NK-92 (cell line): ENCODE measurements around the gene DKK3.

ENCODE experiments used
- DNase-seq: peaks from one replicate; lab custom pipeline; 2025; ENCODE audit not compliant: unreplicated experiment; lab: John Stamatoyannopoulos, UW

Gene DKK3

DNA sequence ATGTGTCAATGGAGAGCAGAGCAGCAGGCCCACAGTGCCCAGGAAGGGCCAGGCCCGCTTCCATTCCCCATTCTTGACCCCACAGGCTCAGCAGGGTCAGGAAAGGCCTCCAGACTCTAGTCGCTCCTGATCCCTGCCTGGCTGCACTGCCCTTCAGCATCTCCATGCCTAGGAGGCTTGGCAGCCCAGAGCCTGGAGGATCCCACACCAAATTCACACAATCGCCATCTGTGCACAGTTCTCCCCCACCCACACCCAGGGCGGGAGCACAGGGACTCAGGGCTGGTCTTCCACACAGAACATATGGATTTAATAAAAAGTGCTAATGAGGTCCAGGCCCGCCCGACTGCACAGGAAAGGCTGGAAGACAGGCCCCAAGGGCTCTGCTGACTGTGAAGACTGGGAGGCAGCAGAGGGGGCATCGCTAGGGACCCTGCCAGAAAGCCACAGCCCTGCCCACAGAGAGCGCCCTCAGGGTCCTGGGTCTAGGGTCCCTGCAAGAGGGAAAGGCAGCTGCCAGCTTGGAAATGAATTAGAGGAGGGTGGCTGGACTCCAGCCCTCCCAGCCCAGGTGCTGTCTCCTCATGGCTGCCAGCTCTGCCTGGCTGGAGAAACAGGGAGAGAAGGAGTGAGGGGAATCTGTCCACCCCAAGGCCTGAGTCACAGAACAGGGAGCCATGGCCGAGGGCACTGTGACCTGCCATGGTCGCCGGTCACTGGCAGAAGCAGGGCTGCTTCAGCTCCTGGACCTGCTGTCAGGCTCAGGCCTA lies 39.7 kb downstream of the DKK3 start:
- DNase-seq = no peak

DNA sequence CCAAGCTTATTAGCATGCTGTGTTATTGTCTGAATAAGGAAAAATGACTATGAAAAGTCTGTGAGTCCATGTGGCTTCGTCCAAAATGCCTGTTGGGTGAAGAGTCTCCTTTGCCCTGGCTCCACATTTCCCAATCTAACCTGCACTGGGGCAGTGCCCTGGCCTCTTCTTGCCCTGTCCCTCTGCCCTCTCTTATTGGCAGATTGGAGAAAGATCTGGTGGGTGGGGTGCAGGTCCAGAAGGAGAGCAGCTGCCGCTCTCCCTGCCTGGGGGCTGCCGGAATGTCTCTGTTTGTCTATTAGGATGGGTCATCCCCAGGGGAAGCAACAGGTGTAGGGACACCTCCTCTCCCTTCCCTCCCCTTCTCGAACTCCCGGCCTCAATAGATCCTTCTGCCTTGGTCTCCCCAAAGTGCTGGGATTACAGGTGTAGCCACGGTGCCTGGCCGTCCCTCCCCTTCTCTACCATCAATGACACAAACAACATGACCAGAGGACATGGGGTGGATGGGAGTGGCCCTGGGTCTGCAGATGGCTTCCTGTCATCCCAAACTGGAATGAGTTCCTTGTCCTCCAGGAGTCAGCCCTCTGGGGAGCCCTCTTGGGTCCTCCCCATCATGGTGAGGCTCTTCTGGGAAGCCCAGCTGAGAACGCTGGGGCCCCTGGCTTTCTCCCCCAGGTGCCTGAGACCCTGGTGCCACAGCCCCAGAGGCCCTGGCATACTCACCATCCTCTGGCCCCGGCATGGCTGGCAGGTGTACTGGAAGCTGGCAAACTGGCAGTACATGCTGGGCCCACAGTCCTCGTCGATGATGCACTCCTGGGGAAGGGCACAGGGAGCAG lies 40.5 kb downstream of the DKK3 start:
- no peak for DNase-seq

DNA sequence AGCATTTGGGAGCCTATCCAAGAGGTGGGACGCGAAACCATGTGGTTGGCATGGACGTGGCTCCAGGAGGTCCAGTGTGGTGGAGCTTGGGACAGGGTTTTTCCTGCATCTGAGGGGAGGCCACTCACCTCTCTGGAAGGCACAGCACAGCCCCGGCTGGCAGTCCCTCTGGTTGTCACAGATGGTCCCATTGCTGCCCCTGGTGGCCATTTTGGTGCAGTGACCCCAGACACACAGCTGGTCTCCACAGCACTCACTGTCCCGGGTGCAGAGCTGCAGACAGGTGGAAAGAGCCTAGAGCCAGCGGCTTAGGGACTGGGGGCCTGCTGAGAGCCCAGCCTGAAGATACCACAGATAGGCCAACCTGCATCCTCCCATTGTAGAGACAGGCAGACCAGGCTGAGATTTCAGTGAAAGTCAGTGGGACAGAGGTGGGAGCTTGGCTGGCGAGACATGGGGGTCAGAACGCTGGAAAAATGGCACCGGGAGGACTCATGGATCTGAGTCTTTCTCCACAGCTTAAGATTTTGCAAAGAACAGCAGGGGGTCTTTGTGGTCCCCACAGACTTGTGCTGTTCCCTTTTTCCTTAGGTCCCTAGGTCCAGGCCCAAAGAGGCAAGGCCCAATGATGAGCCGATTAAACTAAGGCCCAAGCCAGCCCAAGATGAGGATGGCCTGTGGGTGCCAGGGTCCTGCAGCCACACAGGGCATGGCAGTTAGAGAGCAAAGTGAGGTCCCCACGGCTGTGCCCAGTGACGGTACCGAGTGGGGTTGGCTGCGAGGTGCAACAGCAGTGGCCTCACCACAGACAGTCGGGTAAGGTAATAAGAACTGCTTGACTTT lies 41.4 kb downstream of the DKK3 start:
- DNase-seq = no peak

DNA sequence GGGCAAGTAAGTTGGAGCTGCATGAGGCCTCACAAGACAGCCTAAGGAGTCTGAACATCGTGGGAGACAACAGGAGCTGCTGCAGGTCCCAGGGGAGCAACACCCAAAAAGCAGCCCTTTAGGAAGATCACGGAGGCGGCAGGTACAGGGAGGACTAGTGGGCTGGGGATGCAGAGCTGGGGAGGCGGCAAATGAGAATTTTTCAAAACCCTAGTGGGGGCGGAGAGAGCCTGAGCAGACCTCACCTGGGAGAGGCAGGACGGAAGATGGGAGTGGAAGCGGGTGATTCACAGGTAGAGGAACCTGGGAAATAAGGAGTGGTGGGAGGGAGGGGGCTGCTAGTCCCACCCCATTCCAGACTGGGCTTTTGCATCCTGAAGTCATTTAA lies 42.1 kb downstream of the DKK3 start:
- DNase-seq = no peak

DNA sequence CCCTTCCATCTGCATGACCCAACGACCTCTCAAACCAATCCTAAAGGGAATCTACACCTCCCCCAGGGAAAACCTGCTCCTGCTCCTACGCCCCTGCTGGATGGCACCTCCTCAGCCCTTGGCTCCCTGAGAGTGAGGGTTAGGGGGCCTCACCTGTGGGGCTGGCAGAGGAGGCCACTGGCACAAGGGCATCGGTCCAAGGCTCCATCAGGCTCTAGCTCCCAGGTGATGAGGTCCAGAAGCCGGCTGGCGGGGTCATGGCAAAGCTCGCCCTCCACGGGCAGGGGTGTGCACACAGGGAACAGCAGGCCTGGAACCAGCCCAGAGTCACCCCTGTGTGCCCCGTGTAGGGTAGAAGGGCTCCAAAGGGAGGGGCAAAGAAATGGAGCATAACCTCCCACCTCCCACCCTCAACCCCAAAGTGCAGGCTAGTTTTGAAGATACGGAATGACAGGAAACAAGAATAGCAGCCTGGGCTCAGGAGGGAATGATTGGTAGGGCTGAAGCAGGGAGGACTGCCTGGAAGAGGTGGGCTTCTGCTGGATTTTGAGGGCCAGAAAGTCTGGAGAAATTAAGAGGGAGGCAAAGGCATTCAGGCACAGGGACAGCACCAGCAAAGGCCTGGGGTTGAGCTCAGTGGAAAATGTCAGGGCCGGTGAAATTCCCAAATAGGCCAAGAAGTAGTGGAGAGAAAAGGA lies 42.6 kb downstream of the DKK3 start:
- no peak for DNase-seq

DNA sequence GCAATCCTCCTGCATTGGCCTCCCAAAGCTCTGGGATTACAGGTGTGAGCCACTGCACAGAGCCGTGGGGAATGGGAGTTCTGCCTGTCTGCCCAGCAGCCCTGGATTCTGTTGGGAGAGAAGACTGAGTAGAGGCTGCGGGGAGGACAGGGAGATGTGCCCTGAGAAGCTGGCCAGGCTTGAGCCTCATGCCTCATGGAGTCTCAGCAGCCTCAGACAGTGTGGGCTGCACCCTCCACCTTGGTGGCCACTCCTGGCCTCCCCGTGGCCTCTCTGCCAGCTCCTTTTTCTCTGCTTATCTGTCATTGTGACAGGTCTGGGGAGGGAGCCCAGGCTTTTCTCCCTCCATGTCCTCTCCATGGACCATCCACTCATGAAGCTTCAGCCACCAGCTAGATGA lies 43.2 kb downstream of the DKK3 start:
- DNase-seq = no peak

DNA sequence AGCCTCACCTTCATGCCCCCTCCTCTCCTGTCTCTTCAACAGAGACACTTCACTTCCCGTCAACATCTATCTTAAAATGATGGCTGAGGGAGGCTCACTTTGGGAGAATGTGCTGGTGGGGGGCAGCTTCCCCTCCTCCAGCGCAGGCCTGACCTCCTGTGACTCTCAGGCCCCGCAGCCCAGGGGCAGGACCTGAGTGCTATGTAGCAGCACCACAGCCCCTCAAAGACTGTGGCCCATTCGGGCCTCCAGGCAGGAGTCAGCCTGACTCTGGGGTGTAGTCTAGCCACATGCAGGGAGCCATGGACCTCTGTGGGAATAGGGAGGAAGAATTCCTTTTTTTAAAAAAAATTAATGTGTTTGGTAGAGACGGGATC lies 43.7 kb downstream of the DKK3 start:
- no peak for DNase-seq

DNA sequence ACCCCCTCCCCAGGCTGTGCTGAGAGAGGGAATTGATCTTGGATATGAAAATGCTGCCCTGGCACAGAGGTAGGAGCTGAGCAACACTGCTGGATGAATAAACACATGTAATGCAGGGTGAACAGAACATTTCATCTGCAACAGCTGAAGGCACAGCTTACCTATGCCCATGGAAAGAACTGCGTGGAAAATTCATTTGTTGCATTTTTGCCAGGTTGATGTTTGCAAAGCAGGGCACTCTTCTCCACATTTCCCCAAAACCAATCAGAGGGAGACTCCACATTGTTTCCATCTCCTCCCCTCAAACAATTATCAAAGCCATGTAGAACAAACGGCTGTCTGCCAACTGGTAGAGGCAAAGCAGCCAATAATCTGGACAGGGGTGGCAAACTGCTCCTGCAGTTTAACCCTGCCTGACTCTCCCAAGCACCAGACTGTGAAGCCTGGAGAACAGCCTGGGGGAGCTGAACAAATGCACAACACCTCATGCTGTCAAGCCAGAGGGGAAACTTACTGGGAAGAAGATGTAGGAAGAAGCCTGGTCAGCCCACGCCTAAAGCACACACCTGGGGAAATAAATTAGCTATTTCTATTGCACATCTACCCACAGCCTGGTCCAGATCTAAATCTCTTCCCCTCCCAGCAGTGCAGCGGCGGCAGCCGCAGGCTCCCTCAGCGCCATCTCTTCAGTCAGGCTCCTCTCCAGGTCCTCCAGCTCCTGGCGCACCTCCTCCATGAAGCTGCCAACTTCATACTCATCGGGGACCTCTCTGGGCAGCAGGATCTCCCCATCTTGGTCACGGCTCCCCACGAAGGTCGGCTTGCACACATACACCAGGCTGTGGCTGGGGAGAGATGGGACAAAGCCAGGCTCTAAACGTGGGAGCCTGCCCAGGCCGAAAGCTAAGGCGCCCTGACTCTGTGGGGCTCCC lies 44.3 kb downstream of the DKK3 start:
- DNase-seq = no peak

DNA sequence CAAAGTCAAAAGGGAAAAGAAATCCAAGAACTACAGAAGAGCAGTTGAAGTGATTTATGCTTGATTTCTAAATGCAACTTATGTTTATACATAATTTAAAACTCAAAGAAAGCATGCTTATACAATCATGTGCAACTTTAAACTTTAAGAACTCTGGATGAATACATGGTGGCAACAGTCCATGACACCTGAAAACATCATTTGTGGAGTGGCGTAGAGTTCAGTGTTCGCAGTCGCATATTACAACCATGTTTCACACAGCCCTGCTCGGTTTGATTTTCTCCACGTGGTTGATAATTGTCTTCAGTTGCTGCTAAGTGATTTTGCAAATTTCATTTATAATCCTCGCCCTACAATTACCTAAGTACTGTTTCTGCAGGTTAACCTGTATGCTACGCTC lies 45.4 kb downstream of the DKK3 start:
- no peak for DNase-seq

DNA sequence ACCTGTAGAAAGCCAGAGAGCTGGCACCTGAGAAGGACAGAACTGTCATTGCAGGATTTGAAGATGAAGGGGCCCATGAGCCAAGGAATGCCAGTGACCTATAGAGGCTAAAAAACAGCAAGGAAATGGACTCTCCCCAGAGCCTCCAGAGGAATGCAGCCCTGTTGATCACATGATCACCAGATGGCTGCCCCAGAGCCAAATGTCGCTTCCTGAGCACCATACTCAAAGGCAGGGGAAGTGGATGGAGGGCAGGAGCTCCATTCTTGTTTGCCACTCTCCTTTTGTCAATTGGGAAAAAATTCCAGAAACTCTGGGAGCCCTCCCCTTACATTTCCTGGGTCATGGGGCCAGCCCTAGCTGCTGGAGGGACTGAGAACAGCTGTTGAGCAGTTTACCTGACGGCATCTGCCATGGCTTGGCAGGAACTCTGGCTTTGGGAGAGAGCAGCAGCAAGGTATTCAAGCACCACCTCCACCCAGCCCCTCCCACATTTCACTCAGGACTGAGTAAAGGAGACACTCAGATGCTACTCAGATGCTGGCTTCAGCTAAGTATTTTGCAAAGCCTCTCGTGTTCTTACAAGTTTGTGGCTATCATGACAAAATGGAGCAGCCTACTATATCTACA lies 46.9 kb downstream of the DKK3 start:
- DNase-seq = no peak

DNA sequence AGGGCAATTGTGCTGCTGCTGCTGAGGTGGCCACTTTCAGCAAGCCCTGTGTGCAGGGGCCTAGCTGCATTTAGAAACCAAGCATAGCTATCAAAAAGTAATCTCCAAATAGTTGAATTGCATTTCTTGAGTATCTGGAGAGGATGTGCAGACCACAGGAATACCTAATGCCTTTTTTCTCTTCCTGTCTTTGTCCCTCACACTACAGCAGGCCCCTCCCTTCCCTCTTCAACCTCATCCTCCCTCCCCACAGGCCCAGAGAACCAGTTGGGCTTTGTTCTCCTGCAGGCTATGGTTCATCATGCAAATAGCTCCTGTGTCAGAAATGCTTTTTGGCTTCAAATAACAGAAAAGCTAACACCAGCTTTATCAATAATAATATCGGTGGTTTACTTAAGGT lies 47.7 kb downstream of the DKK3 start:
- DNase-seq = no peak

DNA sequence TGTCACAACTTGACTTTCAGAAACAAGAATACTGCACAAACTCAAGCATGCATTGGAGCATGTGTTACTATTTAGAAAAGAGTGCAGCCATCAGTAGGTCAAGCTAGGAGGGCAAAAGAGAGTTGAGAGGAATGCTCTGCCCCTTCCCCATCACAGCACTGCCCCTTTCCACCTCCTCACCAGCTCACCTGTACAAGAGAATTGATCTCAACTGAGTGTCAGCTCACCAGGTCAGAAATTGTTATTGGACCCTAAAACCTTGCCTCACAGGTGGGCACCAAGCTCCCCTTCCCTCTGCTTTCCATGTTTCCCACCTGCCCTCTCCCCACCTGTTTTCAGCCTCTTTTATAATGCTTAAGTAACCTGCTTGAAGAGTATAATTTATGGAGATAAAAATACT lies 48.8 kb downstream of the DKK3 start:
- no peak for DNase-seq

DNA sequence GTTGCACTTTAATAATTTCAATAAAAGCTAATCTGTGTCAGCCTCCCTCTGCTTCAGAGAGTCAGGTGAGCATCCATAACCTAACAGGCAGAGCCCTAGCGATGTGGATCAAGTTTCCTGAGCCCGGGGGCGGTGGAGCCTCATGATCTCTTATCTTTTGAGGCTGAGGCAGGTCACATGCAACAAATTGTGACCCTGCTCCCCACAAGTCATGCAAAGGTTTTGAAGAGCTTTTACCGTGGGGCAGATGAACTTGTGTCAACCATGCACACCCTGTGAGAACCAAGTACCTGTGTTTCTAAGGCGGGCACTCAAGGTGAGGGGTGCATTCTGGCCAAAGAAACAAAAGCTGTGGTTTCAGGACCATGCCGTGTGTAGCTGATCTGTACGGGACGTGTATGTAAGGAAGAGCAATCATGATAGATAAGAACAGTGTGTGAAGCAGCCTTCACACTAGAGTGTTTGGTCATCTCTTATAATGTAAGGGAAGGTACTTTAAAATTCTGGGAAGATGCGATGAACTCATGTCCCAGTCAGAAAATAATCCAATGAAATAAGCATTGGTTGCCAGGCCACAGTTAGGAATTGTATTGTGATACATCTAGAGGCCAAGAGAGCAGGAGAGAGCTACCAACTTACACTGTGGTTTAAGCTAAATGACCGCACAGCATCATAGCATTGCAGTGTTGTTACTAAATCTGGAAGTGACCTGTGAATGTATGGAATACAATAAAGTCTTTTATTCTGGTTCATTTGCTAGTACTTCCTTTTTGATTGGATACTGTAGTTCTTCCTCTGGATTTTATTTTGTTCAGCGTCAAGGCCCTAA lies 49.8 kb downstream of the DKK3 start:
- DNase-seq = no peak

DNA sequence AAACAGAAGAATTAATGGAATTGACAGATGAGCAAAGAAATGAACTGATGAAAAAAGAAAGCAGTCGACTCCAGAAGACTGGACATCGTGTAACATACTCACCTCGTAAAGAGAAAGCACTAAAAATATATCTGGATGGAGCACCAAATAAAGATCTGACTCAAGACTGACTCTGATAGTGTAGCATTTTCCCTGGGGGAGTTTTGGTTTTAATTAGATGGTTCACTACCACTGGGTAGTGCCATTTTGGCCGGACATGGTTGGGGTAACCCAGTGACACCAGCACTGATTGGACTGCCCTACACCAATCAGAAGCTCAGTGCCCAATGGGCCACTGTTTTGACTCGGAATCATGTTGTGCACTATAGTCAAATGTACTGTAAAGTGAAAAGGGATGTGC lies 52.4 kb downstream of the DKK3 start:
- DNase-seq = no peak

DNA sequence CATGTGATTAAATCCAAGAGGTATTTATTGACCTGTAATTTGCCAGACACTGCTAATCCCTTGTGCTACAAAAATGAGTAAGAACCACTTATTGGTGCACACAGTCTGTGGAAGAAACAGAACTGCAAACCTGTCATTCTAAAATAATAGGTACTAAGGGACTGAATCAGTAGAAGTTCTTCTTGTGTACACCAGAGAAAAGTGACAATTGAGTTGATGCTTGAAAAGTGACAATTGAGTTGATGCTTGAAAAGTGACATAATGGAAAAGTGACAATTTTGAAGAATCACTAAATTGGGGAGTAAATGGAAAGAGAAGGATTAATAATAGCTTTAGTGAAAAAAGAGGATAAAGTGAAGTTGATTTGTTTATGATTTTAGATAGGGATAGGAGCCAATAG lies 56.4 kb downstream of the DKK3 start:
- no peak for DNase-seq

DNA sequence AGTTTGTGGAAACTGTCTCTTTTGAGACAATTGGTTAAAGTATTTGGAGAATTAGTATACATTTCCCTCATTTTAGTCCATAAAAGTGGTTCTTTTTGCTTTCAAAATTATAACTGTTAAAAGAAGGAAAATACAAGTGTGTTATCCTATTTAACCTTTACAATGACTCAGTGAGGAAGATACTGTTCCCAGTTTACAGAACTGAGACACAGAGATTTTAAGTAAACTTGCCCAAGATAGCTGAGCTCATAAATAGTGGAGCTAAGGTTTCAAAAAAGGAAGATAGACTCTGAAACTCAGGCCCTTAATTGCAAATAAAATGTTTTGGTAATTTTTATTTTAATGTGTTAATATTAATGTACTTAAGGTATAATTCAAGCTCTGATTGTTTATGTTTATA lies 58.9 kb downstream of the DKK3 start:
- DNase-seq = no peak

DNA sequence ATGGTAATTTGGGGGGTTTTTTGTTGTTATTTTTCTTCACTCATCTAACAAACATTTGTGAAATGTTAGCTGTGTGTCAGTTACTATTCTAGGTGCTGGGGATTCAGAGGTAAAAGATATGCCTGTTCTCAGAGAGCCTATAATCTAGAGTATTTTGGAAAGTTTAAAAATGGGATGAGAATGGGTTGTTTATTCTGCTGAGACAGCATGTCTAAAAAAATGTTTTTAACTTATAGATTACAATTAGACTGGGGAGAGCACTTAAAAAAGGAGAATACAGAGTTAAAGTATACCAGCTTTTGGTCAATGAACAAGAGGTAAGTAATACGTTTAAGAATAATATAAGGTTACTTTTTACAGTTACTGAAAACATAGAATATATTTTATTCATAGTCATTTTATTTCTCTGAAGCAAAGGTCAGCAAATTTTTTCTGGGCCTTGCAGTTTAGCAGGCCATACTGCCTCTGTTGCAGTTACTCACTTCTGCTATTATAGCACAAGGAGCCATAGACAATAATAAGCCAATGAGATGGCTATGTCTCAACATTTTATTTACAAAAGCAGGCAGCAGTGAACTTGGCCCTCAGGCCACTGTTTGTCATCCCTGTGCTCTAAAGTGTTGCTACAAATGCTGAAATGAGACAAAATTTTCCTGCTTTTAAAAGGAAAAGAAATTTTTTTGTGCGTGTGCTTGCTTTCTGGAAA lies 60.0 kb downstream of the DKK3 start:
- DNase-seq = no peak

DNA sequence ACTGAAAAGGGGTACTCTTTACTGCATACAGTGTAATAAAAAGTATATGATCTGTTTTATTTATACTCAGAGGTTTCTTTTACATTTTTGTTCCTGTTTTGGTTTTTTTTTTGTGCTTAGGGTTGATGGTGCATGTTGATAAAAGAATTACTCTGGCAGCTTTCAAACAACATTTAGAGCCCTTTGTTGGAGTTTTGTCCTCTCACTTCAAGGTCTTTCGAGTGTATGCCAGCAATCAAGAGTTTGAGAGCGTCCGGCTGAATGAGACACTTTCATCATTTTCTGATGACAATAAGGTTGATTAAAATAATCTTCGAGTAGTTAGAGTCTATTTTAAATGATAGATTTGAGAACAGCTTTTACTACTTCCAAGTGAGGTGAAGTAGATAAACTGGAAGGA lies 60.6 kb downstream of the DKK3 start:
- no peak for DNase-seq
